Endothelial cell of umbilical vein (primary cell): ENCODE measurements around the gene SMTNL1. TPM values are rescaled to one million over a fixed set of nuclear protein-coding genes. Genes with fewer than 3 reads are reported as not detected.

Experiments used
- BruUV-seq: library from RNA; stranded (reverse); fragments of 400-500 nt; replicated peaks from 2 replicates; lab custom pipeline; 2021; lab: Mats Ljungman, UMichigan
- CTCF ChIA-PET: fragments of 300-600, 350-600 bp; sonication (Branson Sonifier 250); formaldehyde crosslinking; loops from one replicate; lab custom pipeline; 2021; ENCODE audit warnings: antibody characterized with exemption, inconsistent platforms; lab: Charles Lee
- POLR2A ChIA-PET: fragments of 300-600, 350-600 bp; sonication (Branson Sonifier 250); formaldehyde crosslinking; loops from one replicate; lab custom pipeline; 2021; ENCODE audit warnings: antibody characterized with exemption, inconsistent platforms; lab: Charles Lee
- DNase-seq: peaks from one replicate; pipeline ENCODE4 v3.0.0-alpha.2; 2011; ENCODE audit warnings: low read depth, low spot score
- FAIRE-seq: peaks from 2 replicates; lab custom pipeline; 2011; peaks lifted over from hg19 to GRCh38; lab: Jason Lieb, UNC
- H2AFZ ChIP-seq: 2 replicates; pipeline ENCODE4 v1.6.0; 2012; ENCODE audit warnings: low read depth, low read length, control low read depth, inconsistent platforms
- H3K27ac ChIP-seq: 2 replicates; pipeline ENCODE4 v1.5.1; 2011; ENCODE audit warnings: low read depth, mild to moderate bottlenecking, control low read depth, low read length, moderate library complexity; ENCODE audit not compliant: insufficient read depth
- H3K27me3 ChIP-seq, 2 experiments: 2 replicates each; pipeline versions ENCODE4 v1.6.0 to v1.6.1; 2011; ENCODE audit warnings: low read length in 2 of 2, mixed read lengths in 1 of 2; ENCODE audit not compliant: control insufficient read depth in 2 of 2, insufficient read depth in 2 of 2
- H3K36me3 ChIP-seq, 2 experiments: 2 replicates in 1 of 2; 3 replicates in 1 of 2; pipeline ENCODE4 v1.5.1; 2011; ENCODE audit warnings: low read length in 2 of 2, mild to moderate bottlenecking in 1 of 2, moderate library complexity in 1 of 2; ENCODE audit not compliant: control insufficient read depth in 2 of 2, insufficient read depth in 2 of 2; ENCODE audit errors: extremely low read depth in 1 of 2
- H3K4me1 ChIP-seq: 3 replicates; pipeline ENCODE4 v1.5.1; 2011; ENCODE audit warnings: mild to moderate bottlenecking, low read length; ENCODE audit not compliant: control insufficient read depth, insufficient read depth; ENCODE audit errors: extremely low read depth
- H3K4me2 ChIP-seq: 2 replicates; pipeline ENCODE4 v1.6.1; 2011; ENCODE audit warnings: low read length, control low read depth, mixed read lengths; ENCODE audit not compliant: insufficient read depth
- H3K4me3 ChIP-seq, 3 experiments: fragments of 200-600 bp in 1 of 3; sonication (generic), shearing (Covaris generic) in 1 of 3; replicated peaks in 1 of 3; 2 replicates each; pipeline ENCODE4 v1.5.1; 2011 to 2016; ENCODE audit warnings: control low read depth in 3 of 3, low read length in 3 of 3, mild to moderate bottlenecking in 2 of 3, inconsistent platforms in 1 of 3, low read depth in 1 of 3, moderate library complexity in 1 of 3; ENCODE audit not compliant: insufficient read depth in 1 of 3
- H3K79me2 ChIP-seq: 2 replicates; pipeline ENCODE4 v1.6.0; 2012; ENCODE audit warnings: low read length, inconsistent platforms; ENCODE audit not compliant: control insufficient read depth, insufficient read depth
- H3K9ac ChIP-seq: replicated peaks from 2 replicates; pipeline ENCODE3; 2011; ENCODE audit warnings: low read length, control low read depth; ENCODE audit not compliant: insufficient read depth; ENCODE audit errors: extremely low read depth
- H3K9me1 ChIP-seq: replicated peaks from 3 replicates; pipeline ENCODE4 v1.6.0; 2011; ENCODE audit warnings: mild to moderate bottlenecking, low read length; ENCODE audit not compliant: control insufficient read depth, insufficient read depth; ENCODE audit errors: extremely low read depth
- H3K9me3 ChIP-seq: replicated peaks from 2 replicates; pipeline ENCODE4 v1.5.1; 2012; ENCODE audit warnings: low read length, inconsistent platforms; ENCODE audit not compliant: control insufficient read depth, insufficient read depth
- H4K20me1 ChIP-seq: replicated peaks from 2 replicates; pipeline ENCODE3; 2011; ENCODE audit warnings: mild to moderate bottlenecking, low read length; ENCODE audit not compliant: control insufficient read depth, insufficient read depth; ENCODE audit errors: extremely low read depth
- CTCF ChIP-seq, 2 donors: IDR thresholded peaks; 1 replicate in 1 of 2; 2 replicates in 1 of 2; pipeline ENCODE4 v1.5.1; 2011; ENCODE audit warnings: low read length in 2 of 2, mild to moderate bottlenecking in 2 of 2, moderate library complexity in 2 of 2, control low read depth in 1 of 2, inconsistent platforms in 1 of 2, low read depth in 1 of 2; ENCODE audit not compliant: insufficient read depth in 1 of 2; ENCODE audit errors: extremely low read depth in 1 of 2
- EZH2 ChIP-seq: IDR thresholded peaks from 2 replicates; pipeline ENCODE4 v1.6.1; 2012; ENCODE audit warnings: borderline replicate concordance, low read depth, mild to moderate bottlenecking, moderate library complexity, low read length, inconsistent platforms; ENCODE audit not compliant: severe bottlenecking
- FOS ChIP-seq: IDR thresholded peaks from 2 replicates; pipeline ENCODE4 v1.6.1; 2011; ENCODE audit warnings: mild to moderate bottlenecking, low read length, moderate library complexity, borderline replicate concordance; ENCODE audit not compliant: insufficient read depth
- GATA2 ChIP-seq: IDR thresholded peaks from 2 replicates; pipeline ENCODE4 v1.7.0; 2011; ENCODE audit warnings: low read depth, mild to moderate bottlenecking, moderate library complexity, mixed read lengths, low read length; ENCODE audit not compliant: insufficient read length, insufficient read depth
- JUN ChIP-seq: IDR thresholded peaks from 2 replicates; pipeline ENCODE4 v1.6.1; 2011; ENCODE audit warnings: borderline replicate concordance, low read depth; ENCODE audit not compliant: insufficient read length, insufficient read depth
- MAX ChIP-seq: IDR thresholded peaks from 2 replicates; pipeline ENCODE4 v1.6.1; 2011; ENCODE audit not compliant: insufficient read depth, insufficient read length
- MYC ChIP-seq: IDR thresholded peaks from one replicate; pipeline ENCODE4 v1.6.1; 2011; ENCODE audit warnings: mild to moderate bottlenecking, low read depth, low read length
- POLR2A ChIP-seq: IDR thresholded peaks from 2 replicates; pipeline ENCODE4 v1.6.1; 2012; ENCODE audit warnings: low read depth, mild to moderate bottlenecking, control low read depth, low read length
- POLR2AphosphoS5 ChIP-seq: IDR thresholded peaks from 2 replicates; pipeline ENCODE4 v1.6.1; 2012; ENCODE audit warnings: low read depth, mild to moderate bottlenecking, control low read depth, low read length, moderate library complexity; ENCODE audit not compliant: insufficient read depth
- dilution Hi-C: fragments of 300-500 bp; cut with MboI; formaldehyde crosslinking; loops from one replicate; pipeline ENCODE4 v1.15.0; 2019; ENCODE audit warnings: low sequenced_read_pairs; ENCODE audit not compliant: extremely low pct_ligation_motif_present
- intact Hi-C: fragments of 100-400 bp; cut with micrococcal nuclease; formaldehyde crosslinking; loops from one replicate; pipeline ENCODE4 v1.10.0; 2022
- polyA plus RNA-seq, 4 experiments: library from polyadenylated mRNA; depleted of rRNA in 3 of 4; stranded (reverse) in 3 of 4; unstranded in 1 of 4; fragments of >200 nt; gene quantifications; 2 replicates each; pipeline versions ENCODE4 v1.2.1 to v1.2.3, GENCODE V29; 2011 to 2012; ENCODE audit warnings: missing spikeins in 1 of 4
- total RNA-seq: library from RNA; stranded (reverse); gene quantifications from 2 replicates; pipeline ENCODE4 v1.2.3, GENCODE V29; 2021

Gene SMTNL1
- total and polyA plus RNA-seq, 2 donors (not counting 3 experiments of a cell fraction or from before 2014, with no cell fraction given): not detected

DNA sequence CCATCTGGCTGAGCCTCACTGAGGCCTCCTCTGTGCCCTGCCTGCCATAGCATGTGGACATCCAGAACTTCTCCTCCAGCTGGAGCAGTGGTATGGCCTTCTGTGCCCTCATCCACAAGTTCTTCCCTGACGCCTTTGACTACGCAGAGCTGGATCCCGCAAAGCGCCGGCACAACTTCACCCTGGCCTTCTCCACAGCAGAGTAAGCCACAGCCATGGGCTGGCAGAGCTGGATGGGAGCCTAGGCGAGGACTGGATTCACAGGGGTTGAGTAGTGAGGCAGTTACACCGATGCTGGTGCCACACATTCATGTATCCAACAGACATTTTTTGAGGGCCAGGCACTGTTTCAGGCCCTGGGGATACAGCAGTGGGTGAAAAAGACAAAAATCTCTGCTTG lies 9.1 kb downstream of the SMTNL1 start:
- Histone ChIP-seq H3K4me3 (no peak overlapping the region), H3K9me3 (no peaks in the 10 kb centered on the region), H3K79me2 (no peaks in the 10 kb centered on the region), H3K9ac (no peak overlapping the region), H3K36me3 (no peaks in the 10 kb centered on the region), H4K20me1 (no peaks in the 10 kb centered on the region), H3K9me1 (no peaks in the 10 kb centered on the region), H2AFZ (no peak overlapping the region), H3K4me2 (no peak overlapping the region), H3K27ac (no peak overlapping the region), H3K4me1 (no peaks in the 10 kb centered on the region), H3K27me3 (peaks cover 0 to 2% of the 10 kb centered on the region in 2 experiments)
- no peak for DNase-seq
- intact Hi-C loops (no loop called here), dilution Hi-C loops (no loop called here)
- no TSS peak for BruUV-seq
- no peak for TF ChIP-seq POLR2AphosphoS5
- TF ChIP-seq MAX: no peak
- TF ChIP-seq MYC: no peak
- no peak for TF ChIP-seq JUN
- TF ChIP-seq FOS: no peak
- TF ChIP-seq GATA2: no peak
- no peak for TF ChIP-seq CTCF (IDR thresholded peaks at IDR 0.05; ENCODE audit: extremely low read depth in 1 of 2, insufficient read depth in 1 of 2, low read depth in 1 of 2, low read length in 2 of 2)
- TF ChIP-seq EZH2: no peak
- no peak for TF ChIP-seq POLR2A
- POLR2A ChIA-PET: no interaction called here
- CTCF ChIA-PET: interaction anchor here (0.7 to 2.3 kb wide), 8 partner anchors 10 to 201 kb away, joined by 3 to 13 read pairs (median 4); partner anchors contain the start of gene UBE2L6
- no peak for FAIRE-seq
